AG10803 (cell line): ENCODE data around the gene C11orf58.

Source experiments
- DNase-seq: peaks from one replicate; pipeline ENCODE4 v3.0.0; 2010; ENCODE audit warnings: low read depth
- H3K4me3 ChIP-seq: 2 replicates; pipeline ENCODE4 v1.5.1; 2011; ENCODE audit warnings: mild to moderate bottlenecking, low read length, control low read depth
- TF ChIP-seq, protein P1 (sequence below): conservative IDR thresholded peaks from 2 replicates; pipeline ENCODE4 v1.5.1; 2011; ENCODE audit warnings: mild to moderate bottlenecking, low read length, control low read depth, inconsistent platforms

Gene C11orf58

GRCh38 chr11:16749666-16750065 is 11.2 kb downstream of the C11orf58 start:
- TF ChIP-seq, protein P1, sequence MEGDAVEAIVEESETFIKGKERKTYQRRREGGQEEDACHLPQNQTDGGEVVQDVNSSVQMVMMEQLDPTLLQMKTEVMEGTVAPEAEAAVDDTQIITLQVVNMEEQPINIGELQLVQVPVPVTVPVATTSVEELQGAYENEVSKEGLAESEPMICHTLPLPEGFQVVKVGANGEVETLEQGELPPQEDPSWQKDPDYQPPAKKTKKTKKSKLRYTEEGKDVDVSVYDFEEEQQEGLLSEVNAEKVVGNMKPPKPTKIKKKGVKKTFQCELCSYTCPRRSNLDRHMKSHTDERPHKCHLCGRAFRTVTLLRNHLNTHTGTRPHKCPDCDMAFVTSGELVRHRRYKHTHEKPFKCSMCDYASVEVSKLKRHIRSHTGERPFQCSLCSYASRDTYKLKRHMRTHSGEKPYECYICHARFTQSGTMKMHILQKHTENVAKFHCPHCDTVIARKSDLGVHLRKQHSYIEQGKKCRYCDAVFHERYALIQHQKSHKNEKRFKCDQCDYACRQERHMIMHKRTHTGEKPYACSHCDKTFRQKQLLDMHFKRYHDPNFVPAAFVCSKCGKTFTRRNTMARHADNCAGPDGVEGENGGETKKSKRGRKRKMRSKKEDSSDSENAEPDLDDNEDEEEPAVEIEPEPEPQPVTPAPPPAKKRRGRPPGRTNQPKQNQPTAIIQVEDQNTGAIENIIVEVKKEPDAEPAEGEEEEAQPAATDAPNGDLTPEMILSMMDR, result no peak

DNA sequence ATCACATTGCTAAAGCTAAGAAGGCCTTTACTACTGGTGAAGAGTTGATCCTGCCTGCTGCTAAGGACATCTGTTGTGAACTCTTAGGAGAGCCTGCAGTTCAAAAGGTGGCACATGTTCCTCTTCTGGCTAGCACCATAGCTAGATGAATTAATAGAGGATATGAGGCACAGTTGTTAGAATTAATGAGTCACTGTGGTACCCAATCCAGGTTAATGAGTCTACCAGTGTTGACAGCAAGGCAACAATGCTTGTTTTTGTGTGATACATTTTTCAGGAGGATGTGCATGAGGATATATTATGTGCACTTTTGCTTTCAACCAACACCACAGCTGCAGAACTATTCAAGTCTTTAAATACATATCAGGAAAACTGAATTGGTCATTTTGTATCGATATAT is 12.0 kb downstream of the C11orf58 start:
- H3K4me3 ChIP-seq, result no peak overlapping the region
- TF ChIP-seq, protein P1, result no peak
- DNase-seq, result no peak

More at GRCh38 chr11:16749666-16750065, 11.2 kb downstream of the C11orf58 start:
- no peak for DNase-seq
- no peak overlapping the region for H3K4me3 ChIP-seq

GRCh38 chr11:16758382-16759024 is 20.1 kb downstream of the C11orf58 start:
- TF ChIP-seq, protein P1, result no peak
- DNase-seq, result no peak
- H3K4me3 ChIP-seq, result no peak overlapping the region

DNA sequence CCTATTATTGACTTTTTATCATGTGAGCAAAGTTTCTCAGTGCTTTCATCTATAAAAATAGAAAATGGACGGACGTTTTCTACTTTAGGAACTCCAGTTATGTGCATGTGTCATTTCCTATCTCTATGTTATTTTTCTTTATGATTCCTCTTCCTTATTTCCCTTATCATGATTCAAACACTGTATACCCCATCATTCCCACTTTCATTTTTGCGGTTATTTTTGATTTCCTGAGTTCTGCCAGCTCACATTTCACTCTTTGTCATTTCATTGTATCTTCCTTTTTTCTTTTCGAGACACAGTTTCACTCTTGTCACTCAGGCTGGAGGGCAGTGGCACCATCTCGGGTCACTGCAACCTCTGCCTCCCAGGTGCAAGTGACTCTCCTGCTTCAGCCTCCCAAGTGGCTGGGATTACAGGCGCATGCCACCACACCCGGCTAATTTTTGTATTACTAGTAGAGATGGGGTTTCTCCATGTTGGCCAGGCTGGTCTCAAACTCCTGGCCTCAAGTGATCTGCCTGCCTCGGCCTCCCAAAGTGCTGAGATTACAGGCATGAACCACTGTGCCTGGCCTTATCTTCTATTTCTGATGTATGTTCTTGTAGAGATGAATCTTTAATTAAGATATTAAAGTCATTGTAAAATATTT is 21.5 kb downstream of the C11orf58 start:
- TF ChIP-seq, protein P1, result no peak
- DNase-seq, result no peak

DNA sequence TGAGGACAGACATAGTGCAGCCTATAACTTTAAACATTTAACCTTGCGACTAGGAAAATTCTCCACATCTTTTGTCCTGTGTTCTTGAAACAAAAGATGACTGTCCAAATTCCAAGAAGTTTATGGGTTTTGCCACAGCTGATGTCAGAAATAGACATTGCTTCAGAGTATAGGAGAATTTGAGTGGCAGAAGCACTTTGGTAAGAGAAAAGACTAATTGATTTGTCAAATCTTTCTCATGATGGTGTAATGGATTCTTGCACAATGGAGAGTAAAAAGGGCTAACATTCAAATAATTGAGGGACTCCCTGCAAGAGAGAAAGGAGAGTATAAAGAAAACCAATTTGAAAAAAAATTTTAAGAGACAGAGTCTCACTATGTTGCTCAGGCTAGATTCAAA is 25.3 kb downstream of the C11orf58 start:
- DNase-seq, result no peak
- TF ChIP-seq, protein P1, result no peak

More for the DNA sequence above, 21.5 kb downstream of the C11orf58 start:
- H3K4me3 ChIP-seq, result no peak overlapping the region

DNA sequence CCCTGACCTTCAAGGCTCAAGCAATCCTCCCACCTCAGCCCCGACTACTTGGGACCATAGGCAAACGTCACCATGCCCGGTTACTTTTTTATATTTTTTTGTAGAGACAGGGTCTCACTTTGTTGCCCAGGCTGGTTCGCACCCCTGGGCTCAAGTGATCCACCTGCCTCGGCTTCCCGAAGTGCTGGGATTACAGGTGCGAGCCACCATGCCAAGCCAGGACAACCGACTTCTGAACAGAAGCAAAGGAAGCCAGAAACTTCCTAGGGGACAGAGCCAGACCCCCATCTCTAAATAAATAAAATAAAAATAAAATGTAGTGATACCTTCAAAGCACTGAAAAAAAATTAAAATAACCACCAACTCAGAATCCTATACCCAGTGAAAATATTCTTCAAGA is 26.4 kb downstream of the C11orf58 start:
- H3K4me3 ChIP-seq, result no peak overlapping the region
- DNase-seq, result no peak
- TF ChIP-seq, protein P1, result no peak

More for the DNA sequence above, 25.3 kb downstream of the C11orf58 start:
- H3K4me3 ChIP-seq, result no peak overlapping the region

GRCh38 chr11:16767137-16767536 is 28.7 kb downstream of the C11orf58 start:
- H3K4me3 ChIP-seq, result no peak overlapping the region
- TF ChIP-seq, protein P1, result no peak
- DNase-seq, result no peak
